H1 (cell line): Measurements from ENCODE around the gene DDX4. TPM values are rescaled to one million over a fixed set of nuclear protein-coding genes. Genes with fewer than 3 reads are reported as not detected.

Experiments used
- CTCF ChIA-PET: fragments of 300-600 bp; sonication (Branson Sonifier 250); formaldehyde crosslinking; loops from one replicate; lab custom pipeline; 2021; ENCODE audit not compliant: partially characterized antibody; lab: Charles Lee
- POLR2A ChIA-PET: fragments of 300-600 bp; sonication (Branson Sonifier 250); formaldehyde crosslinking; loops from one replicate; lab custom pipeline; 2021; ENCODE audit warnings: inconsistent platforms; ENCODE audit not compliant: partially characterized antibody; lab: Charles Lee
- DNase-seq, 2 experiments: peaks; one replicate each; pipeline versions ENCODE4 v3.0.0 to v3.0.0-alpha.2; 2010 to 2022; ENCODE audit warnings: low spot score in 2 of 2, low read depth in 1 of 2, mixed read lengths in 1 of 2
- FAIRE-seq: peaks from 2 replicates; lab custom pipeline; 2011; peaks lifted over from hg19 to GRCh38; lab: Jason Lieb, UNC
- H2AFZ ChIP-seq: 2 replicates; pipeline ENCODE4 v1.8.1; 2012; ENCODE audit warnings: low read length, inconsistent platforms
- H2AK5ac ChIP-seq: 2 replicates; pipeline ENCODE4 v1.6.1; 2013; ENCODE audit warnings: low read depth, low read length
- H2BK120ac ChIP-seq: replicated peaks from 2 replicates; pipeline ENCODE3; 2013; ENCODE audit warnings: low read depth, low read length, inconsistent platforms
- H2BK12ac ChIP-seq: 2 replicates; pipeline ENCODE4 v1.6.1; 2013; ENCODE audit warnings: low read depth, low read length
- H2BK15ac ChIP-seq: 2 replicates; pipeline ENCODE4 v1.6.1; 2013; ENCODE audit warnings: low read length
- H2BK20ac ChIP-seq: 2 replicates; pipeline ENCODE4 v1.6.1; 2013; ENCODE audit warnings: low read length
- H2BK5ac ChIP-seq: 2 replicates; pipeline ENCODE4 v1.6.1; 2013; ENCODE audit warnings: low read depth, low read length
- H3K14ac ChIP-seq: 2 replicates; pipeline ENCODE4 v1.6.1; 2013; ENCODE audit warnings: inconsistent platforms; ENCODE audit not compliant: insufficient read length
- H3K18ac ChIP-seq: 2 replicates; pipeline ENCODE4 v1.6.1; 2013; ENCODE audit warnings: low read length; ENCODE audit errors: extremely low read depth
- H3K23ac ChIP-seq: 2 replicates; pipeline ENCODE4 v1.6.1; 2013; ENCODE audit warnings: inconsistent platforms; ENCODE audit not compliant: insufficient read length
- H3K23me2 ChIP-seq: 2 replicates; pipeline ENCODE4 v1.6.1; 2013; ENCODE audit warnings: low read depth, low read length
- H3K27ac ChIP-seq: 2 replicates; pipeline ENCODE4 v1.6.1; 2011; ENCODE audit warnings: low read depth, low read length, inconsistent platforms
- H3K27me3 ChIP-seq, 4 experiments: replicated peaks in 1 of 4; 1 replicate in 1 of 4; 2 replicates in 3 of 4; pipeline versions ENCODE4 v1.6.1 to v1.8.1; 2011 to 2013; ENCODE audit warnings: low read length in 3 of 4, mild to moderate bottlenecking in 3 of 4, inconsistent platforms in 2 of 4, mixed read lengths in 2 of 4, moderate library complexity in 1 of 4; ENCODE audit not compliant: control insufficient read depth in 3 of 4, insufficient read depth in 3 of 4; ENCODE audit errors: extremely low read depth in 1 of 4
- H3K36me3 ChIP-seq, 4 experiments: 2 replicates each; pipeline versions ENCODE4 v1.6.1 to v1.8.1; 2011 to 2013; ENCODE audit warnings: mild to moderate bottlenecking in 4 of 4, low read length in 3 of 4, moderate library complexity in 2 of 4, control low read depth in 1 of 4, inconsistent platforms in 1 of 4; ENCODE audit not compliant: insufficient read depth in 4 of 4, control insufficient read depth in 2 of 4
- H3K4ac ChIP-seq: replicated peaks from 2 replicates; pipeline ENCODE3; 2013; ENCODE audit warnings: low read length, low read depth, mixed read lengths, inconsistent platforms; ENCODE audit not compliant: insufficient read length
- H3K4me1 ChIP-seq, 4 experiments: replicated peaks in 1 of 4; 1 replicate in 1 of 4; 2 replicates in 3 of 4; pipeline versions ENCODE4 v1.6.1 to v1.8.1; 2011 to 2013; ENCODE audit warnings: low read length in 3 of 4, inconsistent platforms in 2 of 4, mixed read lengths in 1 of 4; ENCODE audit not compliant: insufficient read depth in 4 of 4, control insufficient read depth in 3 of 4
- H3K4me2 ChIP-seq, 2 experiments: 2 replicates each; pipeline versions ENCODE4 v1.6.1 to v1.8.1; 2011 to 2013; ENCODE audit warnings: low read depth in 2 of 2, low read length in 2 of 2, control low read depth in 1 of 2, inconsistent platforms in 1 of 2, mild to moderate bottlenecking in 1 of 2; ENCODE audit not compliant: insufficient read depth in 1 of 2
- H3K4me3 ChIP-seq, 4 experiments: fragments of 200-600, 300-600 bp in 1 of 4; sonication (generic), shearing (Covaris generic), sonication (Bioruptor Twin) in 1 of 4; 2 replicates each; pipeline versions ENCODE4 v1.5.1 to v1.8.1; 2011 to 2016; ENCODE audit warnings: low read length in 4 of 4, low read depth in 3 of 4, control low read depth in 2 of 4, inconsistent platforms in 2 of 4, mild to moderate bottlenecking in 2 of 4, mixed read lengths in 1 of 4, moderate library complexity in 1 of 4; ENCODE audit not compliant: insufficient read depth in 2 of 4; ENCODE audit errors: extremely low read depth in 1 of 4
- H3K56ac ChIP-seq: replicated peaks from 2 replicates; pipeline ENCODE3; 2013; ENCODE audit warnings: low read depth, mild to moderate bottlenecking, mixed read lengths, low read length, inconsistent platforms; ENCODE audit not compliant: insufficient read length
- H3K79me1 ChIP-seq: 2 replicates; pipeline ENCODE4 v1.6.1; 2013; ENCODE audit warnings: low read depth, low read length, control low read depth
- H3K79me2 ChIP-seq, 2 experiments: 2 replicates each; pipeline versions ENCODE4 v1.6.1 to v1.8.1; 2012 to 2013; ENCODE audit warnings: low read length in 2 of 2, mild to moderate bottlenecking in 2 of 2, inconsistent platforms in 1 of 2; ENCODE audit not compliant: insufficient read depth in 2 of 2, control insufficient read depth in 1 of 2
- H3K9ac ChIP-seq, 4 experiments: replicated peaks in 1 of 4; 1 replicate in 1 of 4; 2 replicates in 3 of 4; pipeline versions ENCODE4 v1.6.1 to v1.8.1; 2011 to 2013; ENCODE audit warnings: low read depth in 3 of 4, low read length in 3 of 4, control low read depth in 2 of 4, mild to moderate bottlenecking in 2 of 4, moderate library complexity in 2 of 4, inconsistent platforms in 1 of 4; ENCODE audit errors: extremely low read depth in 1 of 4
- H3K9me3 ChIP-seq, 2 experiments: 2 replicates each; pipeline versions ENCODE4 v1.6.1 to v1.8.1; 2012 to 2013; ENCODE audit warnings: mild to moderate bottlenecking in 2 of 2, moderate library complexity in 2 of 2, control low read depth in 1 of 2, inconsistent platforms in 1 of 2, low read depth in 1 of 2, low read length in 1 of 2, mixed read lengths in 1 of 2; ENCODE audit not compliant: insufficient read depth in 2 of 2
- H4K20me1 ChIP-seq, 2 experiments: replicated peaks in 1 of 2; 2 replicates each; pipeline versions ENCODE3 to v1.8.1; 2011 to 2013; ENCODE audit warnings: inconsistent platforms in 2 of 2, low read length in 2 of 2, mild to moderate bottlenecking in 1 of 2; ENCODE audit not compliant: insufficient read depth in 2 of 2, control insufficient read depth in 1 of 2
- H4K5ac ChIP-seq: 2 replicates; pipeline ENCODE4 v1.6.1; 2013; ENCODE audit warnings: low read length, low read depth, mixed read lengths, inconsistent platforms; ENCODE audit not compliant: insufficient read length
- H4K8ac ChIP-seq: 2 replicates; pipeline ENCODE4 v1.8.0; 2013; ENCODE audit warnings: mild to moderate bottlenecking, moderate library complexity, low read length, inconsistent platforms; ENCODE audit not compliant: insufficient read depth; ENCODE audit errors: extremely low read depth
- H4K91ac ChIP-seq: replicated peaks from 2 replicates; pipeline ENCODE3; 2013; ENCODE audit warnings: low read length, mixed read lengths, inconsistent platforms; ENCODE audit not compliant: insufficient read length
- GTF2F1 ChIP-seq: IDR thresholded peaks from 2 replicates; pipeline ENCODE4 v1.6.1; 2012; ENCODE audit warnings: low read depth, low read length, improper control_type of control experiment, borderline replicate concordance
- NRF1 ChIP-seq: IDR thresholded peaks from 2 replicates; pipeline ENCODE4 v1.6.1; 2011; ENCODE audit warnings: mild to moderate bottlenecking, low read depth, low read length, improper control_type of control experiment
- SUZ12 ChIP-seq: fragments of 200-600 bp; sonication (generic); IDR thresholded peaks from 2 replicates; pipeline ENCODE4 v1.6.1; 2012; ENCODE audit warnings: mild to moderate bottlenecking, inconsistent platforms, low read length, moderate library complexity, mixed read lengths
- ZNF274 ChIP-seq: IDR thresholded peaks from 2 replicates; pipeline ENCODE4 v1.7.0; 2012; ENCODE audit warnings: low read length, borderline replicate concordance; ENCODE audit errors: extremely low read depth
- WGBS, 2 experiments: shearing (Covaris generic) in 1 of 2; methylation state at CpG; one replicate each; pipeline versions ENCODE4 v1.1.6 to v1.1.7; 2013 to 2015; ENCODE audit warnings: low lambda C conversion rate in 2 of 2, mixed read lengths in 2 of 2, inconsistent platforms in 1 of 2, low coverage in 1 of 2, missing lambda C conversion rate in 1 of 2; ENCODE audit not compliant: insufficient replicate concordance in 2 of 2, insufficient coverage in 1 of 2, insufficient read length in 1 of 2; ENCODE audit errors: extremely low coverage in 1 of 2, missing lambda C conversion rate in 1 of 2; 5-methylcytosine and 5-hydroxymethylcytosine counted together
- polyA plus RNA-seq, 7 experiments: library from polyadenylated mRNA; depleted of rRNA in 3 of 7; stranded (reverse) in 5 of 7; unstranded in 2 of 7; fragments of >200 nt in 5 of 7; fragments of 200-250 nt in 2 of 7; gene quantifications; 1 replicate in 5 of 7; 2 replicates in 1 of 7; 4 replicates in 1 of 7; pipeline versions ENCODE4 v1.2.1 to v1.2.3, GENCODE V29; 2011 to 2013; ENCODE audit warnings: missing spikeins in 2 of 7, mixed read lengths in 2 of 7
- total RNA-seq: library from RNA; stranded (reverse); fragmentation: NEBNext Ultra II Directional; extraction: Animal tissue kit (Norgen Biotek cat#: 25700); gene quantifications from 2 replicates; pipeline ENCODE4 v1.2.1, GENCODE V29; 2021

Gene DDX4
- total and polyA plus RNA-seq, 2 of the 8 experiments (the other 6 are each of a cell fraction or from before 2014, with no cell fraction given) = 0.15 TPM; not detected in 1

DNA sequence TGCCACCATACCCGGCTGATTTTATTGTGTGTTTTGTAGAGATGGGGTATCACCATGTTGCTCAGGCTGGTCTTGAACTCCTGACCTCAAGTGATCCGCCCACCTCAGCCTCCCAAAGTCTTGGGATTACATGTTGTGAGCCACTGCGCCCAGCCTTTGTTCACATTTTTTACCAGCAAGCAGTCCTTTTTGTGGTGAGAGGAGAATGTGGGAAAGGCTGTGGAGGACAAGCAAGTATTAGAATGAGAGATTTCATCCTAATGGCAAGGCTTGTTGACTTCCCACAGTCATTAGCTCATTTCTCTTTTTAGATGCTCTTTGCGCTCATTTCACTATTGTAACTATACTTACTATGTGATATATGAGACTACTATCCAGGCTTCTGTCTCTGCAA, 119.4 kb downstream of the DDX4 start:
- no peak overlapping the region for H3K56ac ChIP-seq
- H2AK5ac ChIP-seq = no peak overlapping the region
- H2BK12ac ChIP-seq = no peak overlapping the region
- 82% methylated on average over 4 of the region's 4 CpGs; no CpG with 5 or more reads in 1 of the 2 experiments for WGBS, 2 experiments
- no peak overlapping the region for H2BK20ac ChIP-seq
- H2BK120ac ChIP-seq = no peak overlapping the region
- H3K9me3 ChIP-seq = 0 out of 4 replicates have a peak, but pooled peaks cover 0 to 4% of the 10 kb centered on the region in 2 experiments
- H3K27me3 ChIP-seq = no peaks in the 10 kb centered on the region
- H3K79me2 ChIP-seq = no peaks in the 10 kb centered on the region
- H3K36me3 ChIP-seq = no peaks in the 10 kb centered on the region
- H3K14ac ChIP-seq = no peak overlapping the region
- no peak overlapping the region for H3K18ac ChIP-seq
- no peak overlapping the region for H2BK5ac ChIP-seq
- no peak overlapping the region for H2BK15ac ChIP-seq
- H3K79me1 ChIP-seq = no peaks in the 10 kb centered on the region
- no peak overlapping the region for H3K4me2 ChIP-seq
- no peaks in the 10 kb centered on the region for H3K23me2 ChIP-seq
- H3K23ac ChIP-seq = no peak overlapping the region
- no peak overlapping the region for H3K4ac ChIP-seq
- ChIA-PET POLR2A (no interaction called here), CTCF (no interaction called here)
- no peak overlapping the region for H4K91ac ChIP-seq
- no peak for DNase-seq
- H4K20me1 ChIP-seq = no peaks in the 10 kb centered on the region
- TF ChIP-seq ZNF274 = no peak
- no peak for TF ChIP-seq GTF2F1
- no peak for TF ChIP-seq SUZ12
- no peak for TF ChIP-seq NRF1
- no peak for FAIRE-seq
- H3K4me3 ChIP-seq = no peak overlapping the region
- H4K5ac ChIP-seq = no peak overlapping the region
- no peak overlapping the region for H3K9ac ChIP-seq
- no peaks in the 10 kb centered on the region for H3K4me1 ChIP-seq
- no peak overlapping the region for H3K27ac ChIP-seq
- H2AFZ ChIP-seq = no peak overlapping the region
- H4K8ac ChIP-seq = no peak overlapping the region
